Liver (tissue), 9 donors: ENCODE measurements around the gene DAPP1. TPM values are rescaled to one million over a fixed set of nuclear protein-coding genes. Genes with fewer than 3 reads are reported as not detected.

Experiments used
- DNase-seq: peaks from one replicate; pipeline ENCODE4 v3.0.0-alpha.2; 2017; ENCODE audit warnings: low spot score
- H3K27ac ChIP-seq, 2 donors: one replicate each; pipeline ENCODE4 v1.7.0; 2013; ENCODE audit warnings: inconsistent platforms in 2 of 2, low read length in 2 of 2, control low read depth in 1 of 2, low read depth in 1 of 2, mild to moderate bottlenecking in 1 of 2
- H3K27me3 ChIP-seq, 4 donors: one replicate each; pipeline versions ENCODE4 v1.6.1 to v1.7.0; 2013; ENCODE audit warnings: low read length in 3 of 4, inconsistent platforms in 1 of 4, mild to moderate bottlenecking in 1 of 4, moderate library complexity in 1 of 4; ENCODE audit not compliant: control insufficient read depth in 4 of 4, insufficient read depth in 4 of 4
- H3K36me3 ChIP-seq, 4 donors: one replicate each; pipeline versions ENCODE4 v1.6.1 to v1.7.0; 2013; ENCODE audit warnings: low read length in 3 of 4, mild to moderate bottlenecking in 3 of 4, low read depth in 1 of 4, moderate library complexity in 1 of 4; ENCODE audit not compliant: control insufficient read depth in 4 of 4, insufficient read depth in 3 of 4
- H3K4me1 ChIP-seq, 4 donors: one replicate each; pipeline versions ENCODE4 v1.6.1 to v1.7.0; 2013; ENCODE audit warnings: low read length in 3 of 4, mild to moderate bottlenecking in 3 of 4, moderate library complexity in 1 of 4; ENCODE audit not compliant: control insufficient read depth in 4 of 4, insufficient read depth in 4 of 4
- H3K4me3 ChIP-seq, 3 donors: one replicate each; pipeline versions ENCODE4 v1.6.1 to v1.7.0; 2013; ENCODE audit warnings: low read length in 3 of 3, control low read depth in 1 of 3, low read depth in 1 of 3, mild to moderate bottlenecking in 1 of 3
- H3K9ac ChIP-seq, 2 donors: one replicate each; pipeline ENCODE4 v1.7.0; 2013; ENCODE audit warnings: low read length in 2 of 2, mild to moderate bottlenecking in 2 of 2, moderate library complexity in 2 of 2, control low read depth in 1 of 2, low read depth in 1 of 2
- H3K9me3 ChIP-seq, 4 donors: one replicate each; pipeline versions ENCODE4 v1.6.1 to v1.7.0; 2013; ENCODE audit warnings: low read length in 3 of 4; ENCODE audit not compliant: control insufficient read depth in 4 of 4
- ATF3 ChIP-seq: IDR thresholded peaks from 2 replicates; pipeline ENCODE4 v1.6.1; 2016; ENCODE audit warnings: antibody characterized with exemption
- CTCF ChIP-seq: fragments of 150-350 bp; IDR thresholded peaks from 2 replicates; pipeline ENCODE4 v1.5.1; 2017; ENCODE audit warnings: improper control_type of control experiment, low read depth, low read length; ENCODE audit not compliant: missing input control
- EGR1 ChIP-seq, 2 donors: IDR thresholded peaks; 2 replicates each; pipeline ENCODE4 v1.6.1; 2016 to 2018; ENCODE audit warnings: antibody characterized with exemption in 2 of 2, low read depth in 2 of 2
- FOXA1 ChIP-seq: IDR thresholded peaks from 2 replicates; pipeline ENCODE4 v1.6.1; 2016; ENCODE audit warnings: antibody characterized with exemption
- FOXA2 ChIP-seq: IDR thresholded peaks from 2 replicates; pipeline ENCODE4 v1.6.1; 2016; ENCODE audit warnings: antibody characterized with exemption
- GABPA ChIP-seq, 2 donors: IDR thresholded peaks in 1 of 2; conservative IDR thresholded peaks in 1 of 2; 2 replicates each; pipeline ENCODE4 v1.6.1; 2016; ENCODE audit warnings: antibody characterized with exemption in 2 of 2, mild to moderate bottlenecking in 1 of 2, moderate library complexity in 1 of 2
- HNF4A ChIP-seq, 2 donors: conservative IDR thresholded peaks; 2 replicates each; pipeline ENCODE4 v1.6.1; 2016; ENCODE audit warnings: antibody characterized with exemption in 2 of 2, mild to moderate bottlenecking in 2 of 2
- HNF4G ChIP-seq: IDR thresholded peaks from 2 replicates; pipeline ENCODE4 v1.6.1; 2016; ENCODE audit warnings: antibody characterized with exemption
- JUND ChIP-seq, 2 donors: IDR thresholded peaks; 2 replicates each; pipeline ENCODE4 v1.6.1; 2016; ENCODE audit warnings: antibody characterized with exemption in 2 of 2
- MAX ChIP-seq: IDR thresholded peaks from 2 replicates; pipeline ENCODE4 v1.6.1; 2016; ENCODE audit warnings: antibody characterized with exemption
- NR2F2 ChIP-seq: IDR thresholded peaks from 2 replicates; pipeline ENCODE4 v1.6.1; 2016; ENCODE audit warnings: antibody characterized with exemption
- RAD21 ChIP-seq, 2 donors: IDR thresholded peaks; 2 replicates each; pipeline ENCODE4 v1.6.1; 2016; ENCODE audit warnings: antibody characterized with exemption in 2 of 2, mild to moderate bottlenecking in 2 of 2
- REST ChIP-seq: IDR thresholded peaks from 2 replicates; pipeline ENCODE4 v1.6.1; 2016; ENCODE audit warnings: antibody characterized with exemption, mild to moderate bottlenecking
- RXRA ChIP-seq, 2 donors: IDR thresholded peaks; 2 replicates each; pipeline ENCODE4 v1.6.1; 2017 to 2018; ENCODE audit warnings: antibody characterized with exemption in 2 of 2, mild to moderate bottlenecking in 1 of 2
- SP1 ChIP-seq: IDR thresholded peaks from 2 replicates; pipeline ENCODE4 v1.6.1; 2018; ENCODE audit warnings: antibody characterized with exemption, mild to moderate bottlenecking
- TAF1 ChIP-seq: conservative IDR thresholded peaks from 2 replicates; pipeline ENCODE4 v1.6.1; 2016; ENCODE audit warnings: antibody characterized with exemption, mild to moderate bottlenecking
- YY1 ChIP-seq: IDR thresholded peaks from 2 replicates; pipeline ENCODE4 v1.6.1; 2016; ENCODE audit warnings: antibody characterized with exemption, mild to moderate bottlenecking
- ZBTB33 ChIP-seq: IDR thresholded peaks from 2 replicates; pipeline ENCODE4 v1.6.1; 2016; ENCODE audit warnings: antibody characterized with exemption
- WGBS: extraction: QIAGEN DNeasy Blood & Tissue Kit; methylation state at CpG from one replicate; pipeline ENCODE4 v1.1.7; 2013; 5-methylcytosine and 5-hydroxymethylcytosine counted together
- polyA plus RNA-seq, 2 donors: library from polyadenylated mRNA; stranded (reverse) in 1 of 2; unstranded in 1 of 2; fragments of 200-250 nt in 1 of 2; fragments of >200 nt in 1 of 2; fragmentation: Nextera tagmentation in 1 of 2; extraction: Ambion mirVana in 1 of 2; gene quantifications; one replicate each; pipeline versions ENCODE4 v1.2.1 to v1.2.3, GENCODE V29; 2013 to 2015
- total RNA-seq, 2 donors: library from RNA; depleted of rRNA; stranded (reverse); fragments of >200 nt; gene quantifications; one replicate each; pipeline ENCODE4 v1.2.3, GENCODE V29; 2014
- donor health status: healthy.
- donor health status: healthy.
- donor health status: healthy.
- donor health status: healthy.
- donor health status: healthy.

Gene DAPP1
- total and polyA plus RNA-seq, 4 donors: 0.53 to 4.8 (median 0.91) TPM

GRCh38 chr4:99832321-99832720 is 15.7 kb downstream of the DAPP1 start:
- Histone ChIP-seq H3K4me3 (no peak overlapping the region), H3K27ac (no peak overlapping the region), H3K9ac (no peak overlapping the region), H3K4me1 (peaks cover 2 to 11% (median 9%) of the 10 kb centered on the region in 4 donors), H3K36me3 (no peaks in the 10 kb centered on the region), H3K9me3 (no peaks in the 10 kb centered on the region), H3K27me3 (no peaks in the 10 kb centered on the region)
- no peak for DNase-seq
- TF ChIP-seq RAD21 (IDR thresholded peaks at IDR 0.05) (no peak), SP1 (no peak), FOXA1 (no peak)

GRCh38 chr4:99832758-99833157 is 16.1 kb downstream of the DAPP1 start:
- no peak for DNase-seq
- Histone ChIP-seq H3K36me3 (no peaks in the 10 kb centered on the region), H3K9me3 (no peaks in the 10 kb centered on the region), H3K27ac (no peak overlapping the region), H3K4me3 (no peak overlapping the region), H3K4me1 (peaks cover 2 to 11% (median 9%) of the 10 kb centered on the region in 4 donors), H3K27me3 (no peaks in the 10 kb centered on the region), H3K9ac (no peak overlapping the region)
- TF ChIP-seq FOXA2: no peak
- no peak for TF ChIP-seq RAD21 (IDR thresholded peaks at IDR 0.05)
- TF ChIP-seq JUND (IDR thresholded peaks at IDR 0.05): no peak
- no peak for TF ChIP-seq FOXA1
- no peak for TF ChIP-seq RXRA (IDR thresholded peaks at IDR 0.05)
- TF ChIP-seq REST: no peak
- no peak for TF ChIP-seq NR2F2
- no peak for TF ChIP-seq HNF4G
- TF ChIP-seq ZBTB33: no peak
- TF ChIP-seq SP1: no peak
- no peak for TF ChIP-seq CTCF
- no peak for TF ChIP-seq TAF1
- no peak for TF ChIP-seq HNF4A (conservative IDR thresholded peaks at IDR 0.05)
- TF ChIP-seq EGR1 (IDR thresholded peaks at IDR 0.05; ENCODE audit: low read depth in 2 of 2): no peak
- TF ChIP-seq GABPA (IDR thresholded peaks at IDR 0.05 in 1 of 2, conservative IDR thresholded peaks at IDR 0.05 in 1 of 2): no peak
- no peak for TF ChIP-seq MAX
- no peak for TF ChIP-seq YY1
- no peak for TF ChIP-seq ATF3
- WGBS: 44% methylated on average over 3 of the region's 3 CpGs
